Motor neuron (in vitro differentiated cells): ENCODE data around the gene GRB7. TPM values are rescaled to one million over a fixed set of nuclear protein-coding genes. Genes with fewer than 3 reads are reported as not detected.

ENCODE experiments used
- ATAC-seq, 8 experiments: fragments of 200-7000 bp; cut with Tn5 transposase; replicated peaks in 6 of 8; 2 replicates each; pipeline ENCODE4 v1.8.0; 2021; ENCODE audit warnings: mild to moderate bottlenecking in 8 of 8, moderate library complexity in 8 of 8
- H3K27ac ChIP-seq, 2 donors: fragments of 250-450 bp; sonication (Bioruptor Pico); 2 replicates each; pipeline ENCODE4 v1.9.0; 2021; ENCODE audit warnings: antibody characterized with exemption in 2 of 2, mild to moderate bottlenecking in 2 of 2, moderate library complexity in 1 of 2
- H3K4me1 ChIP-seq, 2 donors: fragments of 250-450 bp; sonication (Bioruptor Pico); replicated peaks in 1 of 2; 2 replicates each; pipeline ENCODE4 v1.6.1; 2021; ENCODE audit warnings: antibody characterized with exemption in 2 of 2, mild to moderate bottlenecking in 2 of 2, moderate library complexity in 1 of 2
- H3K4me3 ChIP-seq, 5 donors: fragments of 250-450 bp; sonication (Bioruptor Pico); 2 replicates each; pipeline ENCODE4 v1.9.0; 2021; ENCODE audit warnings: antibody characterized with exemption in 5 of 5, mild to moderate bottlenecking in 5 of 5, moderate library complexity in 4 of 5
- WGBS, 10 experiments: fragments of 450-650 bp; shearing (Covaris generic); methylation state at CpG; one replicate each; pipeline ENCODE4 v1.0.0; 2022; 5-methylcytosine and 5-hydroxymethylcytosine counted together
- in situ Hi-C, 9 experiments: fragments of 400-800 bp; cut with MboI; loops; one replicate each; pipeline ENCODE4 v1.15.0; 2021; ENCODE audit warnings: low sequenced_read_pairs in 9 of 9, low pct_unique_long_range_greater_than_20kb in 2 of 9; ENCODE audit not compliant: unreplicated experiment in 9 of 9
- total RNA-seq, 8 experiments: library from RNA; unstranded; fragments of 300-600 nt; gene quantifications; 2 replicates each; pipeline versions ENCODE4 v1.2.3 to v1.2.4, GENCODE V29; 2022

GRB7 gene
- total RNA-seq, 8 experiments from 2014 or later: 0.83 to 2.6 (median 1.8) TPM; not detected in 3

DNA sequence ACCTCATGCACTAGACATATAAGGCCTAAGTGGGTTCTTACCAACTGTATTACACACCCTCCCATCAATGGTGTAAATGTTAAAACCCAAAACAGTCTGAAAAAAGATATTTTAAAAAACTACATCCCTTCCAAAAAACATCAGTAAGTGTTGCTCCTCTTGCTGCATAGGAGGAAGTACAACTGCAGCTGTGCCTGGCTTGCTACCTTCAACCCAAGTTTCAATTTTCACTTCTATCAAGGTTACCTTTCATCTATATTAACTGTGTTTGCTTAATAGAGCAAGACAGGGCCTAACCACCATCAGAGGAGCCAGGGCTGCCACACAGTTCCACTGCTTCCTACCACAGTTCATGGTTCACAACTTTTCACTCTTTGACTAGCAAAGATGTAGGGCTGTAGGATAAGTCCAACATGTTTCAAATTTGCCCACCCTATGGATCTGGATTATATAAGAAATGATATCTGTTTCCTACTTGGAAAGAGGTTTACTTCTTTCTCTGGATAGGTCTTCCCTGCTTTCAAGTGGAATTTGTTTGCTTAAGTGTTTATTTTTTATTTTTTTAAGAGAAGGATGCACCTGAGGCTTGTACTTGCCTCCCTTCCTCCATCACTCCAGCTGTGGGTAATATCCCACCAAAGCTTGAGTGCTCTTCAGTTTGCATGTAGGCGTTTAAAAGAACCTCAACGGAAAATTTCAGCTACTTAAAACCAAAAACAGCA, 56.7 kb downstream of the GRB7 start:
- 0 to 100% (median 61%) methylated on average over 1 to 2 of the region's 2 CpGs; no CpG with 5 or more reads in 2 of the 10 experiments for WGBS, 10 experiments

More for the DNA sequence above, 56.7 kb downstream of the GRB7 start:
- in situ Hi-C loops: no loop called here
- H3K4me3 ChIP-seq: no peak overlapping the region
- H3K4me1 ChIP-seq: no peaks in the 10 kb centered on the region
- no peak for ATAC-seq
- no peak overlapping the region for H3K27ac ChIP-seq

Other genes starting within 250 kb of the GRB7 start
- gene NEUROD2, start 130.0 kb upstream of the GRB7 start, total RNA-seq: under 1 TPM; 0.05 to 1.00 (median 0.13) TPM
- 1 to 10 TPM in 4 of 8 experiments, under 1 TPM in 4; 0.38 to 7.8 (median 0.91) TPM for gene PPP1R1B, start 111.0 kb upstream of the GRB7 start, total RNA-seq
- gene STARD3, start 100.8 kb upstream of the GRB7 start, total RNA-seq: 10 to 100 TPM; 22.8 to 39.8 (median 29.6) TPM
- 1 to 10 TPM in 6 of 8 experiments, under 1 TPM in 2; 0.27 to 2.8 (median 1.2) TPM for gene TCAP, start 72.6 kb upstream of the GRB7 start, total RNA-seq
- 1 to 10 TPM in 2 of 8 experiments, under 1 TPM in 4, not detected in 2; 0.27 to 1.1 (median 0.87) TPM for gene PNMT, start 69.5 kb upstream of the GRB7 start, total RNA-seq
- 10 to 100 TPM in 4 of 8 experiments, 1 to 10 TPM in 4; 4.6 to 16.6 (median 8.1) TPM for gene PGAP3, start 49.9 kb upstream of the GRB7 start, total RNA-seq
- gene ERBB2, start 37.9 kb upstream of the GRB7 start, total RNA-seq: 10 to 100 TPM in 7 of 8 experiments, 1 to 10 TPM in 1; 7.0 to 54.7 (median 15.9) TPM
- gene MIEN1, start 7.4 kb upstream of the GRB7 start, total RNA-seq: 10 to 100 TPM; 27.2 to 59.3 (median 40.5) TPM
- 1 to 10 TPM in 1 of 8 experiments, under 1 TPM in 6, not detected in 1; under 0.01 to 1.7 (median 0.19) TPM for gene IKZF3, start 126.4 kb downstream of the GRB7 start, total RNA-seq
- under 1 TPM in 1 of 8 experiments, not detected in 7; 0.14 TPM for gene ZPBP2, start 130.3 kb downstream of the GRB7 start, total RNA-seq
- gene GSDMB, start 180.7 kb downstream of the GRB7 start, total RNA-seq: 10 to 100 TPM in 2 of 8 experiments, 1 to 10 TPM in 6; 2.9 to 12.0 (median 6.5) TPM
- gene ORMDL3, start 189.7 kb downstream of the GRB7 start, total RNA-seq: 100 to 1,000 TPM in 1 of 8 experiments, 10 to 100 TPM in 7; 35.8 to 101 (median 46.1) TPM
- under 1 TPM in 1 of 8 experiments, not detected in 7; 0.52 TPM for gene LRRC3C, start 189.8 kb downstream of the GRB7 start, total RNA-seq
- under 1 TPM in 3 of 8 experiments, not detected in 5; 0.09 to 0.33 (median 0.17) TPM for gene GSDMA, start 225.1 kb downstream of the GRB7 start, total RNA-seq
- gene PSMD3, start 242.9 kb downstream of the GRB7 start, total RNA-seq: 100 to 1,000 TPM in 4 of 8 experiments, 10 to 100 TPM in 4; 71.7 to 130 (median 104) TPM